ENCODE measurements around the gene SPATA46.

The SPATA46 gene

GRCh38 chr1:162365284-162366020, 11.2 kb downstream of the SPATA46 start:
- no peaks in the 10 kb centered on the region for H3K79me2 ChIP-seq (ENCODE audit: insufficient read depth, low read length)
- no peak overlapping the region for H2AFZ ChIP-seq (ENCODE audit: low read depth, low read length, severe bottlenecking)
- no peak overlapping the region for H3K9ac ChIP-seq (ENCODE audit: low read length)
- H3K27ac ChIP-seq (ENCODE audit: low read depth, low read length): no peak overlapping the region
- no peaks in the 10 kb centered on the region for H3K9me3 ChIP-seq (ENCODE audit: insufficient read depth, low read length)
- H3K4me2 ChIP-seq (ENCODE audit: low read depth, low read length, poor library complexity, severe bottlenecking): no peak overlapping the region
- no peak for TF ChIP-seq EZH2phosphoT487 (conservative IDR thresholded peaks at IDR 0.05; ENCODE audit: low read length)
- TF ChIP-seq CTCF (IDR thresholded peaks at IDR 0.05; ENCODE audit: insufficient read depth, low read length, poor library complexity, severe bottlenecking): no peak
- no peaks in the 10 kb centered on the region for H4K20me1 ChIP-seq (ENCODE audit: low read depth, low read length)
- no peaks in the 10 kb centered on the region for H3K27me3 ChIP-seq (ENCODE audit: low read length)
- no peak overlapping the region for H3K4me3 ChIP-seq (ENCODE audit: insufficient read depth, low read length, poor library complexity, severe bottlenecking)
- H3K9me2 ChIP-seq (replicated peaks; ENCODE audit: insufficient read depth, low read length): no peaks in the 10 kb centered on the region
- H3F3A ChIP-seq (ENCODE audit: insufficient read depth): no peaks in the 10 kb centered on the region
- no peaks in the 10 kb centered on the region for H3K36me3 ChIP-seq (ENCODE audit: low read length)

GRCh38 chr1:162364498-162364897, 12.2 kb downstream of the SPATA46 start:
- Histone ChIP-seq H3F3A (ENCODE audit: insufficient read depth) (no peaks in the 10 kb centered on the region), H3K4me3 (ENCODE audit: insufficient read depth, low read length, poor library complexity, severe bottlenecking) (no peak overlapping the region), H3K9me2 (replicated peaks; ENCODE audit: insufficient read depth, low read length) (no peaks in the 10 kb centered on the region), H3K4me2 (ENCODE audit: low read depth, low read length, poor library complexity, severe bottlenecking) (no peak overlapping the region), H3K9ac (ENCODE audit: low read length) (no peak overlapping the region), H3K27ac (ENCODE audit: low read depth, low read length) (no peak overlapping the region), H3K36me3 (ENCODE audit: low read length) (no peaks in the 10 kb centered on the region), H4K20me1 (ENCODE audit: low read depth, low read length) (no peaks in the 10 kb centered on the region), H3K9me3 (ENCODE audit: insufficient read depth, low read length) (no peaks in the 10 kb centered on the region), H3K27me3 (ENCODE audit: low read length) (no peaks in the 10 kb centered on the region), H3K79me2 (ENCODE audit: insufficient read depth, low read length) (no peaks in the 10 kb centered on the region), H2AFZ (ENCODE audit: low read depth, low read length, severe bottlenecking) (no peak overlapping the region)
- TF ChIP-seq CTCF (IDR thresholded peaks at IDR 0.05; ENCODE audit: insufficient read depth, low read length, poor library complexity, severe bottlenecking): no peak
- no peak for TF ChIP-seq EZH2phosphoT487 (conservative IDR thresholded peaks at IDR 0.05; ENCODE audit: low read length)

DNA sequence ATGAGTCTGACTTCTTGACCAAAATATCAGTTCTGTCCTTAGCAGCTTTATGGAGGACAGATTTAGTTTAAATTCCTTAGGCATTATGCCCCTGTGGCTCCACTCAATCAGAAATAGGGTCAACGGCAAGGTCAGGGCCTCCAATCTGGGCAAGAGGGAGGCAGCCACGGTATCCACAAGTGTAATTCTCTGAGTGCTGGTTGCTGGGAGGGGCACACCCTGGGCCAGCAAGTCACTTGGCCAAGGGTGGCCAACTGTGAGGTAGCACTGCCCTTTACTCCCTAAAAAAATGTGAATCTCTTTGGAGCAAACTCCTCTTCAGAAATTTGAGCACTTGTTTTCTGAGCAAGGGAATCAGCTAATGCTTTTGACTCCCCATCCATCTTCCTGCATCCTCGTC, 12.8 kb downstream of the SPATA46 start:
- H4K20me1 ChIP-seq (ENCODE audit: low read depth, low read length): no peaks in the 10 kb centered on the region
- no peaks in the 10 kb centered on the region for H3K9me3 ChIP-seq (ENCODE audit: insufficient read depth, low read length)
- no peak overlapping the region for H3K4me2 ChIP-seq (ENCODE audit: low read depth, low read length, poor library complexity, severe bottlenecking)
- H3K9ac ChIP-seq (ENCODE audit: low read length): no peak overlapping the region
- H3F3A ChIP-seq (ENCODE audit: insufficient read depth): no peaks in the 10 kb centered on the region
- no peak overlapping the region for H2AFZ ChIP-seq (ENCODE audit: low read depth, low read length, severe bottlenecking)
- H3K9me2 ChIP-seq (replicated peaks; ENCODE audit: insufficient read depth, low read length): no peaks in the 10 kb centered on the region
- H3K27me3 ChIP-seq (ENCODE audit: low read length): no peaks in the 10 kb centered on the region
- no peaks in the 10 kb centered on the region for H3K36me3 ChIP-seq (ENCODE audit: low read length)
- no peaks in the 10 kb centered on the region for H3K79me2 ChIP-seq (ENCODE audit: insufficient read depth, low read length)
- TF ChIP-seq EZH2phosphoT487 (conservative IDR thresholded peaks at IDR 0.05; ENCODE audit: low read length) (no peak), CTCF (IDR thresholded peaks at IDR 0.05; ENCODE audit: insufficient read depth, low read length, poor library complexity, severe bottlenecking) (no peak)
- no peak overlapping the region for H3K27ac ChIP-seq (ENCODE audit: low read depth, low read length)
- H3K4me3 ChIP-seq (ENCODE audit: insufficient read depth, low read length, poor library complexity, severe bottlenecking): no peak overlapping the region

All from SU-DHL-6 (cell line).